Adrenal gland (tissue), 12 donors: ENCODE measurements around the gene ROPN1. TPM values are rescaled to one million over a fixed set of nuclear protein-coding genes. Genes with fewer than 3 reads are reported as not detected.

Experiments
- DNase-seq, 7 donors: peaks; one replicate each; pipeline ENCODE4 v3.0.0-alpha.2; 2019 to 2020
- H3K27ac ChIP-seq, 5 donors: fragments of 200-600 bp; sonication (generic) in 4 of 5; 1 replicate in 3 of 5; 2 replicates in 2 of 5; pipeline versions ENCODE4 v1.5.1 to v1.8.0; 2016 to 2020; ENCODE audit warnings: mild to moderate bottlenecking in 1 of 5
- H3K27me3 ChIP-seq: fragments of 200-600 bp; 2 replicates; pipeline ENCODE4 v1.8.0; 2021
- H3K36me3 ChIP-seq, 2 donors: fragments of 200-600 bp; replicated peaks in 1 of 2; 1 replicate in 1 of 2; 2 replicates in 1 of 2; pipeline versions ENCODE4 v1.5.1 to v1.8.0; 2018 to 2022
- H3K4me1 ChIP-seq, 2 donors: fragments of 200-600 bp; replicated peaks in 1 of 2; 1 replicate in 1 of 2; 2 replicates in 1 of 2; pipeline versions ENCODE4 v1.5.1 to v1.8.0; 2018 to 2021
- H3K4me3 ChIP-seq, 4 donors: fragments of 200-600 bp; sonication (generic) in 3 of 4; one replicate each; pipeline ENCODE4 v1.5.1; 2016 to 2018
- H3K9me3 ChIP-seq, 3 donors: fragments of 200-600 bp; sonication (generic) in 1 of 3; replicated peaks in 1 of 3; 1 replicate in 2 of 3; 2 replicates in 1 of 3; pipeline versions ENCODE4 v1.5.1 to v1.8.0; 2016 to 2021
- CTCF ChIP-seq, 6 experiments: fragments of 450-650 bp in 4 of 6; fragments of 200-600 bp in 2 of 6; sonication (generic) in 1 of 6; IDR thresholded peaks; 1 replicate in 5 of 6; 2 replicates in 1 of 6; pipeline versions ENCODE4 v1.5.1 to v1.8.0; 2016 to 2021; ENCODE audit warnings: antibody characterized with exemption in 6 of 6, mild to moderate bottlenecking in 2 of 6, moderate library complexity in 1 of 6
- POLR2A ChIP-seq, 2 donors: fragments of 450-650 bp; IDR thresholded peaks; one replicate each; pipeline ENCODE4 v1.6.1; 2017; ENCODE audit warnings: antibody characterized with exemption in 2 of 2, mild to moderate bottlenecking in 2 of 2, moderate library complexity in 1 of 2
- WGBS, 4 donors: extraction: QIAGEN DNeasy Blood & Tissue Kit in 2 of 4; methylation state at CpG; one replicate each; pipeline versions ENCODE4 v1.1.5 to v1.1.7; 2013 to 2017; 5-methylcytosine and 5-hydroxymethylcytosine counted together
- intact Hi-C, 2 donors: fragments of 100-400 bp; cut with DNase I; formaldehyde crosslinking; loops; one replicate each; pipeline versions ENCODE4 v1.14.1 to v1.15.0; 2022 to 2023
- polyA plus RNA-seq, 3 donors: library from polyadenylated mRNA; stranded (reverse); fragments of 200-250 nt in 2 of 3; fragments of 350-450 nt in 1 of 3; fragmentation: Illumina TruSeq in 1 of 3; extraction: RNeasy Lipid Tissue Mini Kit (QIAGEN cat#74804) in 1 of 3; gene quantifications; one replicate each; pipeline ENCODE4 v1.2.3, GENCODE V29; 2013 to 2014
- total RNA-seq, 9 donors: library from RNA; depleted of rRNA in 4 of 9; stranded (reverse); fragments of >200 nt in 4 of 9; fragments of 120-200 nt in 1 of 9; fragmentation: NEBNext Ultra II Directional in 1 of 9; extraction: Animal tissue kit (Norgen Biotek cat#: 25700) in 1 of 9; gene quantifications; one replicate each; pipeline versions ENCODE4 v1.1.0 to v1.2.4, GENCODE V29; 2013 to 2023
- donor health status: healthy with polysubstance abuse.
- donor health status: Bipolar disorder and iron deficiency.
- donor health status: DM: yes; HTN: yes; CAD: no.
- donor health status: DM: no; HTN: no; CAD: no.
- donor health status: DM: no; HTN: no; CAD: no.
- donor health status: DM: yes; HTN: yes; CAD: no.

The ROPN1 gene
- total and polyA plus RNA-seq, 12 donors: not detected

- no peak for TF ChIP-seq CTCF (IDR thresholded peaks at IDR 0.05)
- no peak for TF ChIP-seq POLR2A (IDR thresholded peaks at IDR 0.05)
- no peaks in the 10 kb centered on the region for H3K9me3 ChIP-seq
- H3K27ac ChIP-seq: no peak overlapping the region
- no peak overlapping the region for H3K4me3 ChIP-seq
- no peaks in the 10 kb centered on the region for H3K36me3 ChIP-seq
- 89 to 96% (median 91%) methylated on average over 2 of the region's 2 CpGs for WGBS, 4 donors
- intact Hi-C loops: no loop called here
- no peaks in the 10 kb centered on the region for H3K4me1 ChIP-seq
- DNase-seq: no peak
- no peaks in the 10 kb centered on the region for H3K27me3 ChIP-seq
Observed at GRCh38 chr3:123939706-123940105, 52.2 kb downstream of the ROPN1 start.

- no peak for DNase-seq
- TF ChIP-seq CTCF (IDR thresholded peaks at IDR 0.05) (no peak), POLR2A (IDR thresholded peaks at IDR 0.05) (no peak)
- no peaks in the 10 kb centered on the region for H3K9me3 ChIP-seq
- no peak overlapping the region for H3K27ac ChIP-seq
- 61 to 88% (median 83%) methylated on average over 2 of the region's 2 CpGs for WGBS, 4 donors
- H3K4me1 ChIP-seq: no peaks in the 10 kb centered on the region
- H3K27me3 ChIP-seq: no peaks in the 10 kb centered on the region
- no peak overlapping the region for H3K4me3 ChIP-seq
- no peaks in the 10 kb centered on the region for H3K36me3 ChIP-seq
- intact Hi-C loops: no loop called here
Observed at GRCh38 chr3:123936400-123936799, 55.5 kb downstream of the ROPN1 start.

- no peaks in the 10 kb centered on the region for H3K9me3 ChIP-seq
- DNase-seq: no peak
- H3K27me3 ChIP-seq: no peaks in the 10 kb centered on the region
- H3K4me1 ChIP-seq: no peaks in the 10 kb centered on the region
- no peak overlapping the region for H3K4me3 ChIP-seq
- TF ChIP-seq CTCF (IDR thresholded peaks at IDR 0.05) (no peak), POLR2A (IDR thresholded peaks at IDR 0.05) (no peak)
- no peaks in the 10 kb centered on the region for H3K36me3 ChIP-seq
- intact Hi-C loops: no loop called here
- no peak overlapping the region for H3K27ac ChIP-seq
Observed at GRCh38 chr3:123935830-123936229, 56.1 kb downstream of the ROPN1 start.

- H3K4me3 ChIP-seq: no peak overlapping the region
- H3K36me3 ChIP-seq: no peaks in the 10 kb centered on the region
- TF ChIP-seq POLR2A (IDR thresholded peaks at IDR 0.05) (no peak), CTCF (IDR thresholded peaks at IDR 0.05) (no peak)
- H3K4me1 ChIP-seq: no peaks in the 10 kb centered on the region
- no peaks in the 10 kb centered on the region for H3K27me3 ChIP-seq
- H3K9me3 ChIP-seq: no peaks in the 10 kb centered on the region
- intact Hi-C loops: no loop called here
- H3K27ac ChIP-seq: no peak overlapping the region
- WGBS, 4 donors: 81 to 93% (median 88%) methylated on average over 2 of the region's 2 CpGs
- no peak for DNase-seq
Observed at GRCh38 chr3:123934250-123934649, 57.7 kb downstream of the ROPN1 start.
